Ramos (cell line): ENCODE results near the gene RTCB.

Experiments used
- in situ Hi-C: fragments of 300-500 bp; cut with MboI; formaldehyde crosslinking; loops from one replicate; pipeline ENCODE4 v1.14.3; 2022; ENCODE audit warnings: low sequenced_read_pairs; ENCODE audit not compliant: unreplicated experiment

Gene RTCB

DNA sequence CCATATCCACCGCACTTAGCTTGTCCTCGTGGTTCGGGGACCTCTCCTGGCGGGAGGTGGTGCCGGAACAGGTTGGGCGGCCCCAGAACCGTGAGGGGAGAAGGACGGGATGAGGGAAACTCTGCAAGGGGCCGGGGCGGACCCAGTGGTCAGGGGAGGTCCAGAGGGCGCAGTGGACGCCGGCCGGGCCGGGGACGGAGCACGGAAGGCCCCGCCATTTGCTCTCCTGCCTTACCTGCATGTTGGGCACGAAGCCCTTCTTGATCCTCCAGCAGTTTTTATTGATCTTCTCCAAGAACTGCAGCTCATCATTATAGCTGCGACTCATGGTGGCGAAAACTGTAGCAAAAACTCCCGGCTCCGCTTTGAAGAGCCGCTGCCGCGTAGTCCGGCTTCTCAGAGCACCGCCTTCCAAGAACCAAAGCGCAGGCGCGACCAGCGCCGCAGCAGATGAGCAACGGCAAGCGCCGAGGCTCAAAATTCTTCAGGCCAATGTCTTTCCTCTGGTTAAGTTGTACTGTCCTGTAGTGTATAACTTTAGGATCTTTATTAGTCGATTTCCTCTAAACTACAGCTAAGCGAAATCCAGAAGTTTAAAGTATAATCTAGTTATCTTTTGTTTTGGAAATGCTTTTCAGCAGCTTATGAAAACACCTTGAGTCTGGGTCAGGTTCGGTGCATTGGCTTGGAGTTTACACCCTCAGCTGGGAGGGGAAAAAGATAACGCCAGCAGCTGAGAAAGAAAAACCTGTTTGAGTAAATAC, at the start of gene RTCB:
TSS of gene RTCB (minus strand) at position 419 of the 764 bp plus-strand sequence. CDS start at position 328, 91 bp downstream.
- in situ Hi-C loops, result no loop called here

DNA sequence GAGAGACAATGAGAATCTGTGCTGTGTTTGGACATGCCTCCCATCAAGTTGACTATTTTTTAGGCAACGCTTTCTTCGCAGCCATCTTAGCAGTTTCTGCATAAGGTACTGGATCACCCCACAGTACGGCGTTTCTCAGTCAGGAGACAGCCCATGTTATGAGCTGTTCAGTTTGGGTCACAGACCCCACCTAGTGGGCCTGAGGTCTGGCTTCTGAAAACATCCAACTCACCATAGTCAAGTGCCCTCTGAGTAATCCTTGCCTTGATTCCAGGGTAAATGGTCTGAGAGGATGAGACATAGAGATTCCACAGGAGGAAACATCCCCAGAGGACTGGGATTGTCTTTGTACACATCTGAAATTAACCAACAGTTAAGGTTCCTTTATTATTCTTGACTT, 45.0 kb upstream of the RTCB start:
- in situ Hi-C loops, result loop anchor here (25.0 kb wide), 3 partner anchors 320 to 795 kb away; partner anchors contain the start of gene PISD

DNA sequence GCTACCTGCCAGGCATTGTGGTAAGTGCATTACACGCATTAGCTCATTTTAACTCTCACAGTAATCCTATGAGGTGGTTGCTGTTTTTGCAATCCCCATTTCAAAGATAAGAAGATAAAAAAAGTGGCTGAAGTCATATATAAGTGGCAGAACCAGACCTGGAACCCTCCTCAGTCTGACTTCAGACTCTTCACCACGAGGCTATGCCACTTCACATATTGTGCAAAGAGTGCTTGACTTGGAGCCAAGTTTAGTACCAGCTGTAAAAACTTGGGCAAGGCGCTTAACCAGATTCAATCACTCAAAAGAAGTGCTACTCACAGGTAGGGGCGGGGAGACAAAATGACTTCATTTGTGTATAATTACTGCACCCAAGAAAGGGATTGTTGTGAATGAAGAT, 36.9 kb upstream of the RTCB start:
- in situ Hi-C loops, result no loop called here

DNA sequence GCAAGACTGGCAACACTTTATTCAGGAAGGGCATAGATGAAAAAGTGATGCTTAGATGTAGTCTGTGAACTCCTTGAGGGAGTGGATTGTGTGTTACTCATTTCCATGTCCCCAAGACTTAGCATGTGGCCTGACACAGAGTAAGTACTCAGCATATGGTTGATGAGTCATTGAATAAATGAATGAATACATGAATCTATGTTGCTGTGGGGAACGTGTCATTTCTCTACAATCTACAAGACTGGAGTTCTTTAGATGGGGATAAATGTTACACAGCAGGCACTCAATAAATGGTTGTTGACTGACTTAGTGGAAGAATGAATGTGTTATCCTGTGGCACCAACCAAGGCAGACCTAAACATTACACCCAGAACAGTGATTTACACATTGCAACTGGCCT, 34.3 kb upstream of the RTCB start:
- in situ Hi-C loops, result no loop called here

DNA sequence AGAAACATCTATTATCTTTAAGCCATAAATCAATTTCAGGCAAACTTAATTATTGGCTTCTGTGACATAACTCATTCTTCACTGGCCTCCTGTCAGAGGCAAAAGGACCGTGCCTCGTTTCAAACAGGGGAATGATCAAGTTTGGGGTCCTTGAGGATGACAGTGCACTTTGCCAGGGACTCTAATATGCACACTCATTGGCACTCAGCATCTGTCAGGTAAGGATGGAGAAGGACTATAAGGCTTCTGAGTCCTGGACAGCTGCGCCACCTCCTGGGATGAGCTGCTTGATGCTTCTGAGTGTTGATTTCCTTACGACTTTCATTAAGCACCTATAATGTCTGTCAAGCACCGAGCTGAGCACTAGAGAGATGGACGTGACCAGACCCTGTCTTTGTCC, 32.0 kb upstream of the RTCB start:
- in situ Hi-C loops, result no loop called here

DNA sequence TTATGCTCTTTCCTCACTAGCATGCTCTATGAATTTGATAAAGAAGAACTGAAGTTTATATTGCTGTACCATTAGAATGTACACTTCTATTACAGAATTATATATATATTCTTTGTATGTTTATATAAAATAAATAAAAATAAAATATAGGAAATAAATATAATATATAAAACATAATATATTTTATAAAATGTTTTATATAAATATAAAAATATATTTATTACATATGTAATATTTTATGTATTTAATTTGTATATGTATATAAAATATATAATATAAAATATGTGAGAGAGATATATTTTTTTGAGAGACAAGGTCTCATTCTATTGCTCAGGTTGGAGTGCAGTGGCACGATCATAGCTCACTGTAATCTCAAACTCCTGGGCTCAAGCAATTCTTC, 18.3 kb upstream of the RTCB start:
- in situ Hi-C loops, result no loop called here

DNA sequence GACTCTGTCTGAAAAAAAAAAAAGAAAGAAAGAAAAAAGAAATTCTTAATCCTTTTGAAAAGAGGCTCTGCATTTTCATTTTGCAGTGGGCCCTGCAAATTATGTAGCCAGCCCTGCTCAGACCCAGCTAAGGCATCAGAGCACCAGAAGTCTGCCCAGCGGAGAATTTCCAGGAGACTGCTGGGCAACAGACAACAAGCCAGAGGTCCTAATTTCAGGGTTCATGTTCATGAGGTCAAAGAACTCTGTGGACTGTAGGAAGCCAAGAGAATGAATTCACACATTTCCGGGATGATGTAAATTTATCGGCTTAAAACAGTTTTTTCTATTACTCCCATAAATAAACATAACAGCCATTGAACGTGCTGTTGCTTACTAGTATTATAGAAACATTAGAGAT, 14.8 kb upstream of the RTCB start:
- in situ Hi-C loops, result loop anchor here (10.0 kb wide), 1 partner anchor 62 kb away; no protein-coding TSS in a partner anchor

DNA sequence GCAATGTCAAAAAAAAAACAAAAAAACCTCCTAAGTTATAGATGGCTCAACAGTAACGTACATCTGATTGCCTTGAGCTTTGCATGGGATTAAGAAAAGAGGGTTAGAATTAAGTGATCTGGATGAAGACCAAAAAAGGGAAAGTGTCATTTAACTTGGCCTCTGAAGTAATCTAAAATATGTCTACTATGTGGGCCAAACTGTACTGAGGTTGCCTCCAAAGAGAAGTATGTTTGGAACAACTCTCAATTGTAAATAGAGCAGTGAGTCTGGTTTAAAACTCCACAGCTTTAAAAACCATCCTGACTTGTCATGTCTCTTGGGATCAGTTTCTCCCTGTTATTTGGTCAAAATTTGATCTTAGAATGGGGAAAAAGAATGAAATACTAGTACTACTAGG, 11.6 kb upstream of the RTCB start:
- in situ Hi-C loops, result loop anchor here (10.0 kb wide), 1 partner anchor 59 kb away; no protein-coding TSS in a partner anchor

DNA sequence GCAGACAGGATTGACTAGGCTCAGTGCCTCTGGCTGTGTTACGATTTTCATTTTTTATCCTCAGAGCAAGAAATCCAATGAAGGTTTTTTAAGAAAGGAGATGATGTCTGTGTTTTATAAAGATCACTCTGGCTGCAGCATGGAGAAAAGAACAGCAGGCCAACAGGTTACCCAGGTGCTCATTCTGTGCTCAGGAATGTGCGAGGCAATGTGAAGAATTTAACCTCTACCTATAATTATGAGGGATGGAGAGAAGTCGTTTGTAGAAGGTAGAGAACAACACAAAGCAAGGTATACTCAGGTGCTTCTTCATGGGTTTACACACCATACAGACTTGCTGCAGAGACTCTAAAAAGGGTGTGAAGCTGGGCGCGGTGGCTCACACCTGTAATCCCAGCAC, 10.0 kb upstream of the RTCB start:
- in situ Hi-C loops, result loop anchor here (10.0 kb wide), 1 partner anchor 57 kb away; no protein-coding TSS in a partner anchor

DNA sequence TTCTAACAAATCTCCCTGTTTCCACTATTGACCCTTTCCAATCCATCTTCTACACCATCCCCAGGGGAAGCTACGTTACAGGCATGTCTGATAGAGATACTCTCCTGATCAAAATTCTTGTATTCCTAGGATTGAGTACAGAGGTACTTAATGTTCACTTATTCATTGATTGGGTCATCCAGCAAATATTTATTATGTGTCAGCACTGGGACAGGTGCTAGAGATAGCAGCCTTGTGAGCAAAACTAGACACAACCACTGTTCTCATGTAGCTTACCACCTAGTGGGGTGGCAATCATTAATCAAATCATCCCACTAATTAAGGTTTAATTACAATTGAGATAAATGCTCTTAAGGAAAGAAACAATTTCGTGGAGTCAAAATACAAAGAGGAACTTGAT, 9.4 kb upstream of the RTCB start:
- in situ Hi-C loops, result loop anchor here (10.0 kb wide), 1 partner anchor 57 kb away; no protein-coding TSS in a partner anchor

DNA sequence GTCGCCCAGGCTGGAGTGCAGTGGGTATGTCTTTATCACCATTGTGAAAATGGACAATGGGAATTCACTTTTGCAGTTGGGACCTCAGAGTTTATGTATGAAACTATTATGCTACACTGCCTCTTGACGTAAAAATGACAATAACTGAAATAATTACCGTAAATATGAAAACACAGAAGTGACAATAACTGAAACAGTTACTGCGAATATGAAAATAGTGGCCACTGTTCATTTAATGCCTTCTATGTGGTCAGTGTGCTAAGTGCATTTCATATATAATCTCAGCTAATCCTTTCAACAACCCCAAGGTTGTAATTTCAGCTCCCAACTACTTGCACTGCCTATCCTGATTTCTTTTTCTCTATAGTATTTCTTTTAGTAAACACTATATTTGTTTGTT, 5.9 kb upstream of the RTCB start:
- in situ Hi-C loops, result no loop called here

DNA sequence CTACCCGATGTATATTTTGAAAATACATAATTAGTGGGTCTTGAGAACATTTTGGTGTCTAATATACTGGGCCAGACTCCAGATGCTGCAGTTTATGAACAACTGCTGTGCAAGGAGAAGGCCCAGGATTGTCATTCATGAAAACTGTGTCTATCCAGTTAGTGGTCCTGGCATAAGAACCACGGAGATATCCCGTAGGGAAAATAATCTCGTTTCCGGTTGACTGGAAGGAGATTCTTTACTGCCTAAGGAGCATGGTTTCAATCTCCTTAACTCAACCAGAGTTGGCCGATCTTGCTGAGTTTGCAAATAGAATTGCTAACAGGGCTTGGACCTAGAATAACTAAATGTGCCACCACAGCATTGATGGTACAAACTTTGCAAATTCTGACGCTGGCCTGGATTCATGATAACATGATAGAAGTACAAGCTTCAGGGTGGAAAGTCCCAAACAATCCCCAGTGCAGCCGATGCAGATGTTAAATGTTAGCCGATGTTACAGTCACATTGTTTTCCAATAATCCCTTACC, 4.6 kb upstream of the RTCB start:
- in situ Hi-C loops, result no loop called here

DNA sequence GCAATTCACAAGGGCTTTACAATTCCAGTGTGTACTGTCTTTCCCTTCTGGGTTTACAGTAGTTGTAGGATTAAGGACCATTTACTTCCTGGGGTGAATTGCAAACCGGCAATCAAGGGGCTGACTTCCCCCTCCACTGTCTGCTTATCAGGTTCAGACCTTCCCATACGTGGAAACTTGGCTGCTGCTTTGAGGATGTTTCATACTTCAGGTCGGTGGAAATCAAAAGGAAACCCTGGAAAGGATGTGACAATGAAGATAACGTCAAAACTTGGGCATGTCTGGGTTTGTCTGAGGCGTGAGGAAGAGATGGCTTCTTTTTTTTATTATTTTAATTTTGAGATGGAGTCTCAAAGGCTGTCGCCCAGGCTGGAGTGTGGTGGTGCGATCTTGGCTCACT, 2.1 kb upstream of the RTCB start:
- in situ Hi-C loops, result no loop called here

DNA sequence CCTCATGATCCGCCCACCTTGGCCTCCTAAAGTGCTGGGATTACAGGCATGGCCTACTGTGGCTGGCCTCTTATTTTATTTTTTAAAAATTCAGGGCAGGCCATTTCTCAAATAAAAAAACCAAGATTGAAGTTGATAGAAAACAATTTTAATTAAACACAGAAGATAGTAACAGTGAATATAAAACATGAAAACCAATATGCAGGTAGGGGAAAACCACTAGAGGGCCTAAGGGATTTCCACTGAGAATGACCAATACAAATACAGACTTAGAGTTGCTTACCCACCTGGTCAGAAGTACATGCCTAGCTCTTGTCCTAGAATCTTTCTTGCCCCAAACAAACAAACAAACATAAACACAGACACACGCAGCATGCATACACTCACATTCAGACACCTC, 1.7 kb upstream of the RTCB start:
- in situ Hi-C loops, result no loop called here

DNA sequence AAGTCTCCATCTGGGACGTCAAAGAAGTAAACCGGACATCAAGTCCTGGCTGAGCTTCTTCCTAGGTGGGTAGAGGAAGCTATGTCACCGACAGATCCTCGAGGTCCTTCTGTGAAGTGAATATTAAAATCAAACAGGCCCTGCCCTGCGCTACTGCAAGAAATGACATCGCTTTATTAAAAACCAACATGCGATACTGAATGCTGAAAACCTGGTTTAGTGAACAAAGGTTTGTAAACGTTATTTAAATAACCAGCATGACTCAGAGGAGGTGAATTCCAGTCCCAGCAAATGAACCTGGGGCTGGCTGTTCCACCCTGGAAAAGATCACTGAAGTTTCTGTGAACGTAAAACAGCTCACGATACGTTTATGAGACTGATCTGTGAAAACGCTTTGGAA, 645 bp downstream of the RTCB start:
- in situ Hi-C loops, result no loop called here

DNA sequence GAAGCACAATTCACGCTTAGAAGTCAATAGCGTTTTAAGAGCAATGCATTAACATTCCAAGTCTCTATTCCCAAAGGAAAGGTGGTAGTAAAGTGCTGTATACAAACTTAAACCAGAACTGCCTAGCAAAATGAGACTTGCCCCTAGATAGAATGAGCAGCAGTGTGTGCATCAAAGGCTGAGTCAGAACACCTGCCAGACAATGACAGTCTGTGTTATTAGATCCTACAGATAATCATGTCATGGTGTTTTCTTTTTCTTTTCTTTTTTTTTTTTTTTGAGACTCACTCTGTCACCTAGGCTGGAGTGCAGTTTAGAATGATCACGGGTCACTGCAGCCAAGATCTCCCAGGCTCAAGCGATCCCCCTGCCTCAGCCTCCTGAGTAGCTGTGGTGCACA, 1.6 kb downstream of the RTCB start:
- in situ Hi-C loops, result no loop called here

DNA sequence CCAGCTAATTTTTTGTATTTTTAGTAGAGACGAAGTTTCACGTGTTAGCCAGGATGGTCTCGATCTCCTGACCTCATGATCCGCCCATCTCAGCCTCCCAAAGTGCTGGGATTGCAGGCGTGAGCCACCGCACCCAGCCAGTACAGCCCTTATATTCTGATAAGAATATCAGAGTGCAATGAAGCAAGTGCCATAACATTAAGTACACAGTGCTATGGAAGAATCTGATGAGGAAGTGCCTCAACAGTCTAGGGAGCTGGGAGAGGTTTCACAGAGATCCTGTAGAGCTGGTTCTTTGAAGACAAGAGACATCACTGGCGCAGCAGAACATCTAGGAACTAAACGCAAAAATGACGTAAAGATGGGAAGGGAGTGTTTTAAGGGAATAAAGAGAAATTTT, 2.1 kb downstream of the RTCB start:
- in situ Hi-C loops, result no loop called here

DNA sequence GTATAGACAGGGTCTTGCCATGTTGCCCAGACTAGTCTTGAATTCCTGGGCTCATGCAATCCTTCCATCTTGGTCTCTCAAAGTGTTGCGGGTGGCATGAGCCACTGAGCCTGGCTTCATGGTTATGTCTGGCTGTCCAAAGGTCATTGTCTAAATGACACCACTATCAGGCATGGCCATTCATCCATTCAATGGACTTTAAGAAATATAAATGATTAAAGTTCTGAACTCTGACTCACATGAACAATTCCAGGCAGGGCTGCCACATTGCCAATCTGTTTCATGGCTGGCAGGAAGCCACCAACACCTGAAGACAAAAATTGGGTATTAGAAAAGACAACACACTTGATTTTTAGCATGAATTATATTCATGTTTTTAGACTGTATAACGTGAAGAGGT, 4.1 kb downstream of the RTCB start:
- in situ Hi-C loops, result no loop called here

DNA sequence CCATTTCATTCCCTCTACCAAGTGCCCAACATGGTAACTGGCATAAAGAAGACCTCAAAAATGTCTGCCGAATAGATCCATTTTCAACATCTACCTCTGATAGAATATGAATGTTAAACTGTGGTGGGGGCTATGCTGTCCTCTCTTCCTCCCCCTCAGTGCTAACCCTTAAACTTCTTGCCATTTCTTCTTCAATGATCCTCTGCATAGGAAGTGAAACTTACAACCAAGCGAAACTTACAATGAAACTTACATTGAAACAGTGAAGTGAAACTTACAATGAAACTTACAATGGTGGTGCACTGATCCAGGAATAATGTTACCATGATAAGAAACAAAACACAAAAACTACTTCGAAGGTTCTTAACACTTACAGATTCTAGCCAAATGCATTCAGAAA, 4.7 kb downstream of the RTCB start:
- in situ Hi-C loops, result no loop called here

DNA sequence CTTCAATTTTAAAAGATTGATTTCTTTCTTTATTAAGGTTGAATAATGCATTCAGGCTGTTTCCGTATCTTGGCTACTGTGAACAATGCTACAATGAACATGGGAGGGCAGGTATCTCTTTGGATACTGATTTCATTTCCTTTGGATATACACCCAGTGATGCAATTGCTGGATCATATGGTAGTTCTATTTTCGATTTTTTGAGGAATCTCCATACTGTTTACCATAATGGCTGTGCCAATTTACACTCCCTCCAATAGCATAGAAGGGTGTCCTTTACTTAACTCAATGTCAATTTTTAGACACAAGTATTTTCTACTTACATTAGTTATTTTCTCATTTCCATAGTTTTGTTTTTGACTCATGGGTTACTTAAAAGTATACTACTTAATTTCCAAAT, 8.0 kb downstream of the RTCB start:
- in situ Hi-C loops, result no loop called here

DNA sequence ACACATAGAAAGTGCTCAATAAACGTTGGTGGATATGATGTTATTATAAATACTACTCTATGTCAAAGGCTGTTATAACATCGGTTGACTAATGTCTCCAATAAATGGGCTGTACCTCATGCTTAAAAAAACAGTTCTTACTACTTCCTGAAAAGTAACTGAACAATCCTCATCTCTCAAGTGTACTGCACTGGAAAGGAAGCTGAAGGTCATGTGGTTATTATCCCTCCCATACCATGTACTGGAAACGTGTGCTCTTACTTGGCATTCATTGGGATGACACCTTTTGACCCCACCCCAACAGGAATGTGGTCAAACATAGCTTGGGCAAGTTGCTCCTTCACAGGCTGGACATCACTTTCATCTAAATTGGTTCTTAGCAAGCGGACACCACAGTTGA, 10.6 kb downstream of the RTCB start:
- in situ Hi-C loops, result no loop called here

DNA sequence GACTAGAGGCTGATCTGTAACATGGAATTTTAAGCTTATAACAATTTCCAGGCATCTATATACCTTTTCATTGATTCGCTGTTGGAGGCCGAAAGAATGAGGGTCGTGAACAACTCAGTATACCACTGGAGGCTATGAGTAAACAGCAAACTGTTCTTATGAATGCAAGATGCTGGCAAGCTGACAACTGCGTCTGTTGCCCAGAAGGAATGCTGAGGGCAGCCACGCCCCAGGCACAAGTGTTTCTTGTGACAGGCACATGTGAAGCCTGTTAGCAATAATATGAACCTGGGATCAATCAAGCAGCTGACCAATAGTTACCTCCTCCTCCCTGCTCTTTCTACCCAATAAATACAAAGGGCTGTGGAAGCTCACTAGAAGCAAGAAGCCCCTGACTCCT, 15.3 kb downstream of the RTCB start:
- in situ Hi-C loops, result no loop called here
